Omental fat pad (tissue), 4 donors: Measurements from ENCODE around the gene LRRC56. TPM values are rescaled to one million over a fixed set of nuclear protein-coding genes. Genes with fewer than 3 reads are reported as not detected.

Experiments
- ATAC-seq: fragments of 150-250 bp; one replicate; pipeline ENCODE4 v1.9.1; 2016; ENCODE audit warnings: mild to moderate bottlenecking, moderate library complexity; ENCODE audit not compliant: low FRiP score
- DNase-seq: peaks from one replicate; pipeline ENCODE4 v3.0.0-alpha.2; 2019; ENCODE audit warnings: low spot score
- total RNA-seq, 4 donors: library from RNA; depleted of rRNA; stranded (reverse); fragments of >200 nt; gene quantifications; one replicate each; pipeline ENCODE4 v1.1.0, GENCODE V29; 2016
- TF ChIP-seq, protein P1 (sequence below), 3 donors: fragments of 450-650 bp; IDR thresholded peaks; one replicate each; pipeline ENCODE4 v1.5.1; 2016 to 2017; ENCODE audit warnings: antibody characterized with exemption in 3 of 3, mild to moderate bottlenecking in 3 of 3, moderate library complexity in 2 of 3

Gene LRRC56
- total RNA-seq, 4 donors from 2014 or later = 0.24 to 0.38 (median 0.32) TPM; not detected in 1

DNA sequence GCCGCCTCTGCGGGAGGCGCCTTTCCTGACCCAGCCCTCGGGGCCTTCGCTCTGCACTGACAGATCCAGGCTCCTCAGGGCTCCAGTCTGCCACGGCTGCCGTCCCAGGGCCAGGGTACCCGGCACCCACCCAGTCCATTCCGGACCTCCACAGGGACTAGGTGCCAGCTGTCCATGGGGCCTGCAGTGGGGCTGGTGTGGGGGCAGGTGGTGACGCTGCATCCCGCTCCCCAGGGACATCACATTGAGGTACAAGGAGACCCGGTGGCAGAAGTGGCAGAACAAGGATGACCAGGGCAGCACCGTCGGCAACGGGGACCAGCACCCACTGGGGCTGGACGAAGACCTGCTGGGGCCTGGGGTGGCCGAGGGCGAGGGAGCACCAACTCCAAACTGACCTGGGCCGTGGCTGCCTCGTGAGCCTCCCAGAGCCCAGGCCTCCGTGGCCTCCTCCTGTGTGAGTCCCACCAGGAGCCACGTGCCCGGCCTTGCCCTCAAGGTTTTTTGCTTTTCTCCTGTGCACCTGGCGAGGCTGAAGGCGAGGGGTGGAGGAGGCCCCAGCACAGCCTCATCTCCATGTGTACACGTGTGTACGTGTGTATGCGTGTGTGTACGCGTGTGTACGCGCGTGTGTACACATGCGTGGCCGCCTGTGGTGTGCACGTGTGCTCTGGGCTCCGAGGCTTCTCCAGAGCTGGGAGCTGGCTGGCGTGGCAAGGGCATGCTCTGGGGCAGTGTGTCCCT, 47.0 kb upstream of the LRRC56 start:
- DNase-seq = no peak
- TF ChIP-seq, protein P1, sequence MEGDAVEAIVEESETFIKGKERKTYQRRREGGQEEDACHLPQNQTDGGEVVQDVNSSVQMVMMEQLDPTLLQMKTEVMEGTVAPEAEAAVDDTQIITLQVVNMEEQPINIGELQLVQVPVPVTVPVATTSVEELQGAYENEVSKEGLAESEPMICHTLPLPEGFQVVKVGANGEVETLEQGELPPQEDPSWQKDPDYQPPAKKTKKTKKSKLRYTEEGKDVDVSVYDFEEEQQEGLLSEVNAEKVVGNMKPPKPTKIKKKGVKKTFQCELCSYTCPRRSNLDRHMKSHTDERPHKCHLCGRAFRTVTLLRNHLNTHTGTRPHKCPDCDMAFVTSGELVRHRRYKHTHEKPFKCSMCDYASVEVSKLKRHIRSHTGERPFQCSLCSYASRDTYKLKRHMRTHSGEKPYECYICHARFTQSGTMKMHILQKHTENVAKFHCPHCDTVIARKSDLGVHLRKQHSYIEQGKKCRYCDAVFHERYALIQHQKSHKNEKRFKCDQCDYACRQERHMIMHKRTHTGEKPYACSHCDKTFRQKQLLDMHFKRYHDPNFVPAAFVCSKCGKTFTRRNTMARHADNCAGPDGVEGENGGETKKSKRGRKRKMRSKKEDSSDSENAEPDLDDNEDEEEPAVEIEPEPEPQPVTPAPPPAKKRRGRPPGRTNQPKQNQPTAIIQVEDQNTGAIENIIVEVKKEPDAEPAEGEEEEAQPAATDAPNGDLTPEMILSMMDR (IDR thresholded peaks at IDR 0.05) = no peak
- no peak for ATAC-seq

DNA sequence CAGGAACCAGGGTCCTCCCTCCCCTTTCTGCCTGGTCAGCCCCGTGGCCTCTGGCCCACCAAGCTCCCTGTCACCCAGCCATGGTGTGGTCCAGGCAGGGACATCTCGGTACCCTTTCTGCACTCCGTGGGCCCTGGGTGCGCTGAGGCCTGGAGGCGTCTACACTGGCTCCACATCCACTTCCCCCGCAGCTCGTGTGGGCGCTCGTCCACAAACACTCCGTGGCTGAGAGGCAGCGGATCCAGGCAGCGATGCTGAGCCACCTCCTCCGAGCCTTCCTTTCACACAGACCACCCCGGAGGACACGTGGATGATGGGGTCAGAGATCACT, 46.4 kb upstream of the LRRC56 start:
- ATAC-seq = no peak
- no peak for DNase-seq
- TF ChIP-seq, protein P1 (IDR thresholded peaks at IDR 0.05) = no peak

DNA sequence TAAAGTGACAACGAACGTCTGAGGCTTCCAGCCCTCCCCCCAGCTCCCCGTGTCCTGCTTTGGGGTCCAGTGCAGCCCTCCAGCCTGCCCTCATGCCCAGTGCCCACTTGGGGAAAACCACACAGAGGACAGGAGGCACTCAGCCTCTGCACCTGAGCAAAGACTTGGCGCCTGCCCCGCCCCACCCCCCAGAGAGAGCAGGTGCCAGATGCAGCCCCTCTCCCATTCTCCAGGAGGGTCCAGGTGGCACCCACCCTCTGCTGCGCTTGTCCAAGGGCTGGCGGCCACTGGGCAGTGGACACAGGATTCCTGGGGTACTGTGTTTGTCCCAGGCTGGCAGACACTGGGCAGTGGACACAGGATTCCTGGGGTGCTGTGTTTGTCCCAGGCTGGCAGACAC, 46.0 kb upstream of the LRRC56 start:
- TF ChIP-seq, protein P1 (IDR thresholded peaks at IDR 0.05) = no peak
- ATAC-seq (no peak), DNase-seq (no peak)

DNA sequence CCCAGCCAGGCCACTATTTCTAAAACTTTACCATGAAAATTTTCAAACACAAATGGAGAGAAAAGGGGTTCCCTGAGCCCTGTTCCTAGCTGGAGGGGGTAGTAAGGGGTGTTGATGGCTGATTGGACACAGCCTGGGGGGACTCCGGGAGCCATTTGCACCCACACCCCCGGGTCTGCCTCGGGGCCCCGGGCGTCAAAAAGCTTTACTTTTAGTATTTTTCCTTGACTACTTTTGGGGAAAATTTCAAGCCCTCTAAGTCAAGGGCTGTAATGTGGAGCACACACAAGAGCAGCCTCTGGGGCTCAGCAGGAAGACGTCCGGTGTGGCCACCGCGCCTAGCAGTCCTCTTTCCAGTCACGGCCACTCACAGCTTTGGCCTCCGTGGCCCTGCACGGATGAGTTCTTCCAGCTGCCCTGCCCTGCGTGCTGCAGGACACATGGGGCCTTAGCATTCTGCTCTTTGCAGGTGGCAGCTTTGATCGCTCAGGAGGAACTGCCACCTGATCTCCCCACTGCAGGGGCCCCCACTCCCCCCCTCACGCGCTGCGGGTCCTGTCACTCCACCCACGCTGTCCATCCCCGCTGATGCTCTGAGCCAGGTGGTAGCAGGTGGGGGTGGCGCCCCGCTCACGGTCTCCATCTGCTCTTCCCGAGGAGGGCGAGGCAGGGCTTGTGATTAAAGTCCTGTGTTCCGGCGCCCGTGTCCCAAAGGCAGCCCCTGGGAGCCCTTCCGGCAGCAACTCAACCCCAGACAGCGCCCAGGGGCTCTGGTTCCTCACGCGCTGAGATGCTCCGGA, 44.7 kb upstream of the LRRC56 start:
- ATAC-seq (no peak), DNase-seq (no peak)
- TF ChIP-seq, protein P1 (IDR thresholded peaks at IDR 0.05) = no peak

DNA sequence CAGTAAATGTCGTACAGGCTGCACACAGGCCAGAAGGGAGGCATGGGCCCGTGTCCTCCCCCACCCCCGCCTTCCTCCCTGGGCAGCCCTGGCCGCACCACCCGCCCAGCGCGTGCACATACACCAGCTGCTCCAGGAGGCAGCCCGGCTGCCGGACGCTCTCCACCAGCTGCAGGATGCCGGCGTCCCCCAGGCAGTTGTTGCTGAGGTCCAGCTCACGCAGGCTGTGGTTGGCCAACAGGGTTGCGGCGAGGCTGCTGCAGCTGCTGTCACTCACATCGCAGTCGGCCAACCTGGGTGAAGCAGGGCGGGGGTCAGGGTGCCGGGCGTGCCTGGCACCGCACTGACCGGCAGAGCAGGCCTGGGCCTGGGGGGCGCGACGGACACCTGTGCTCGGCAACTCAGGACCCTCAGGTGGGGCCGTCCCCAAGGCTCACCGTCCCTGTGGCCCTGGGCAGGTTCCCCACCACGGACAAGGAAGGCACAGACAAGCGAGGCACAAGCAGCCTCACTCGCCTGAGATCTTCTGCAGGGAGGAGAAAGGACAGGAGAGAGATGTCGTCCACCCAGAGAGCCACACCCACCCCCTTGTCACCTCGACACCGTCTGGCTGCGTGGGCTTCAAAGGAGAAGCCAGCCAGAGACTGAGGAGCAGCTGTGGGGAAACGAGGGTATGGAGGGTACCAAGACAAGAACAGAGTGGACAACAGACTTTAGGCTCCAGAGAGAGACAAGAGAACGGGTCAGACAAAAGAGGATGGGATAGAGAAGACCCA, 42.4 kb upstream of the LRRC56 start:
- TF ChIP-seq, protein P1 (IDR thresholded peaks at IDR 0.05) = no peak
- no peak for ATAC-seq
- DNase-seq = no peak

DNA sequence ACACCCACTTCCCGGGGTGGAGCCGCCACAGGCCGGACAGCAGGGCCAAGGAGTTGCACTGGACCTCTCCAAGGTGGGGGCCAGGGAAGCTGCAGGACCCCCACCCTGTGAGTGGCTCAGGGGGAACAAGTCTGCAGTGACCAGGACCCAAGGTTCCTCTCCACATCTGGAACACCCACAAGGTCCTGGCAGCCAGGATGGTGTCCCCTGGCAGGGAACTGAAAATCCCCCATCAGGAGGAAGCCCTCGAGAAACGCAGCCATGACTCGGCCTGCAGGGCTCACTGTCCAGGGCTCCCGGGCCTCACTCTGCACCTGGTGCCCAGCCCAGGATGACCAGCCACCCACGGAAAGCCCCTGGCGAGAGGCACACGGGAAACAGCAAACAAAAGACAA, 41.8 kb upstream of the LRRC56 start:
- DNase-seq (no peak), ATAC-seq (no peak)
- TF ChIP-seq, protein P1 (IDR thresholded peaks at IDR 0.05) = no peak
